ENCODE results near the gene APBB2. TPM values are rescaled to one million over a fixed set of nuclear protein-coding genes. Genes with fewer than 3 reads are reported as not detected.

APBB2 gene
- total RNA-seq, 3 donors from 2014 or later = 1.1 to 2.2 (median 1.2) TPM

- H3K27me3 Mint-ChIP-seq (ENCODE audit: low read depth) = no peaks in the 10 kb centered on the region
- H3K4me1 Mint-ChIP-seq (ENCODE audit: low read depth) = no peaks in the 10 kb centered on the region
- ATAC-seq (no peak), DNase-seq (no peak)
- no peaks in the 10 kb centered on the region for H3K9me3 Mint-ChIP-seq
- H3K36me3 Mint-ChIP-seq (ENCODE audit: insufficient read depth) = no peaks in the 10 kb centered on the region
- H3K4me3 Mint-ChIP-seq = no peak overlapping the region
Observed at GRCh38 chr4:41189666-41190065, 24.7 kb downstream of the APBB2 start.

- Mint-ChIP-seq H3K4me3 (no peak overlapping the region), H3K36me3 (ENCODE audit: insufficient read depth) (no peaks in the 10 kb centered on the region), H3K27me3 (ENCODE audit: low read depth) (no peaks in the 10 kb centered on the region), H3K4me1 (ENCODE audit: low read depth) (no peaks in the 10 kb centered on the region), H3K9me3 (no peaks in the 10 kb centered on the region)
- no peak for DNase-seq
- no peak for ATAC-seq
Observed at GRCh38 chr4:41189076-41189475, 25.3 kb downstream of the APBB2 start.

DNA sequence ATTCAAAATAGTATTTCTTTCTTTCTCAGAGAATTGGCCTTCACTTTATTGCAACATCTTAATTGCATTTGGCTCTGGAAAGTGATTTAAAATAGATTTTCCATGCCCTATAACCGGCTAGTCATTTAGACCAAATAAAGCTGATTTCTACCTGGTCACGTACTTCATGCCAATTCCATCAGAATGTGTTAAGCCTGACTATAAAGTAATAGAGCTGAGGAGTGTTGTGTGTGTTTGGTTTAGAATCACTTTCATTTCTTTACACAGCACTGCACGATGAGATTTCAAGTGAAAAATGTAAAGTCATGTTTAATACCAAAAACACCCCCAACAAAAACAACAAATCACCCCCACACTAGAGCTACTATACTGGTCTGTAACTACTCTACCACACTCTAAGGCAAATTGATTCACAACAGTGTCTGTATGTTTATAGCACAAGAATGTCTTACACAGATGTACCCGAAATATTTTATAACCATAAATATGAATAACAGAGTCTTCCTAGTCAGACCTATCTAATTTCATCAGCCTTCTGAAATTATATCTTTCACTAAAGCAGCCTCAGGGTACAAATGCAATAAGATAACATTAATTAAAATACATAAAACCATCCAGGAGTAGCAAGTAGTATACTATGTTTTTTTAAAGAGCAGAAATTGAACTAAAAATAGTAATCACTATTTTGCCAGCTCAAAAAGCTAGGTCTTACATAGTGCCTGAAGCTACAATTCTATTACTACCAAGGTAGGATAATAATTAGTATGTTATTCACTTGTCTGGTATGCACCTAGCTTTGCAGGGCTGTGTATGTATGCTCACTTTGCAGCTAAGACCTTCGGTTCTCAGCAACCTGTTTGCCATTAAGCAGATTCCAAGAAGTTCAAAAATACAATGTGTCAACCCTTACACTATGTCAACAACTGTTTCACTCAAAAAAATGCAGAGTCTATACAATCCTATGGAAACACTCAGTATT lies 28.4 kb downstream of the APBB2 start:
- DNase-seq (no peak), ATAC-seq (no peak)
- Mint-ChIP-seq H3K9me3 (peaks cover 3% of the 10 kb centered on the region), H3K27me3 (ENCODE audit: low read depth) (peaks cover 2% of the 10 kb centered on the region), H3K36me3 (ENCODE audit: insufficient read depth) (no peaks in the 10 kb centered on the region), H3K4me3 (no peak overlapping the region), H3K4me1 (ENCODE audit: low read depth) (no peaks in the 10 kb centered on the region)

GRCh38 chr4:41184009-41184408 lies 30.3 kb downstream of the APBB2 start:
- Mint-ChIP-seq H3K9me3 (peaks cover 3% of the 10 kb centered on the region), H3K27me3 (ENCODE audit: low read depth) (peaks cover 5% of the 10 kb centered on the region), H3K4me3 (no peak overlapping the region), H3K36me3 (ENCODE audit: insufficient read depth) (no peaks in the 10 kb centered on the region), H3K4me1 (ENCODE audit: low read depth) (no peaks in the 10 kb centered on the region)
- ATAC-seq (no peak), DNase-seq (no peak)

DNA sequence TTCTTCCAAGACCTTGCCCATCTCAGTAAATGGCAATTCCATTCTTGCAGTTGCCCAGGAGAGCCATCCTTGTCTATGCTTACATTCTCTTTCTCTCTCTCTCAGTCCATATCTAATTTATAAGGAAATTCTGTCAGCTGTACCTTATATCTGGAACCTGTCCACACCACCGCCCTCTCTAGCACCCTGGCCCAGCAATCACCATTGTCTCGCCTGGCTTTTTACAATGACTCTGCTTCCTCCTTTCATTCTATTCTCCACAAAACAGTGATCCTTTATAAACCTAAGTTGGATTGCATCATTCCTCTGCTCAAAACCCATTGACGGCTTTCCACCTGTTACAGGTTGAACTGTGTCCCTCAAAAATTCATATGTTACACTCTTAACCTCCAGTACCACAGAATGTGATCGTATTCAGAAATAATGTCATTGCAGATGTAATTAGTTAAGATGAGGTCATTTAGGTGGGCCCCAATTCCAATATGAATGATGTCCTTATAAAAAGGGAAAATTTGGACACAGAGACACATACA lies 31.3 kb downstream of the APBB2 start:
- ATAC-seq (no peak), DNase-seq (no peak)
- H3K27me3 Mint-ChIP-seq (ENCODE audit: low read depth) = peaks cover 5% of the 10 kb centered on the region
- peaks cover 3% of the 10 kb centered on the region for H3K9me3 Mint-ChIP-seq
- no peaks in the 10 kb centered on the region for H3K36me3 Mint-ChIP-seq (ENCODE audit: insufficient read depth)
- no peaks in the 10 kb centered on the region for H3K4me1 Mint-ChIP-seq (ENCODE audit: low read depth)
- H3K4me3 Mint-ChIP-seq = no peak overlapping the region

- Mint-ChIP-seq H3K9me3 (peaks cover 3% of the 10 kb centered on the region), H3K27me3 (ENCODE audit: low read depth) (peaks cover 5% of the 10 kb centered on the region)
Observed at GRCh38 chr4:41181037-41181436, 33.3 kb downstream of the APBB2 start.

GRCh38 chr4:41179498-41180195 lies 34.7 kb downstream of the APBB2 start:
- Mint-ChIP-seq H3K36me3 (ENCODE audit: insufficient read depth) (no peaks in the 10 kb centered on the region), H3K4me3 (no peak overlapping the region), H3K4me1 (ENCODE audit: low read depth) (no peaks in the 10 kb centered on the region), H3K27me3 (ENCODE audit: low read depth) (peaks cover 5% of the 10 kb centered on the region), H3K9me3 (peaks cover 3% of the 10 kb centered on the region)
- ATAC-seq (no peak), DNase-seq (no peak)

More at GRCh38 chr4:41181037-41181436, 33.3 kb downstream of the APBB2 start:
- no peak for DNase-seq
- no peaks in the 10 kb centered on the region for H3K36me3 Mint-ChIP-seq (ENCODE audit: insufficient read depth)
- no peak overlapping the region for H3K4me3 Mint-ChIP-seq
- no peaks in the 10 kb centered on the region for H3K4me1 Mint-ChIP-seq (ENCODE audit: low read depth)
- no peak for ATAC-seq

DNA sequence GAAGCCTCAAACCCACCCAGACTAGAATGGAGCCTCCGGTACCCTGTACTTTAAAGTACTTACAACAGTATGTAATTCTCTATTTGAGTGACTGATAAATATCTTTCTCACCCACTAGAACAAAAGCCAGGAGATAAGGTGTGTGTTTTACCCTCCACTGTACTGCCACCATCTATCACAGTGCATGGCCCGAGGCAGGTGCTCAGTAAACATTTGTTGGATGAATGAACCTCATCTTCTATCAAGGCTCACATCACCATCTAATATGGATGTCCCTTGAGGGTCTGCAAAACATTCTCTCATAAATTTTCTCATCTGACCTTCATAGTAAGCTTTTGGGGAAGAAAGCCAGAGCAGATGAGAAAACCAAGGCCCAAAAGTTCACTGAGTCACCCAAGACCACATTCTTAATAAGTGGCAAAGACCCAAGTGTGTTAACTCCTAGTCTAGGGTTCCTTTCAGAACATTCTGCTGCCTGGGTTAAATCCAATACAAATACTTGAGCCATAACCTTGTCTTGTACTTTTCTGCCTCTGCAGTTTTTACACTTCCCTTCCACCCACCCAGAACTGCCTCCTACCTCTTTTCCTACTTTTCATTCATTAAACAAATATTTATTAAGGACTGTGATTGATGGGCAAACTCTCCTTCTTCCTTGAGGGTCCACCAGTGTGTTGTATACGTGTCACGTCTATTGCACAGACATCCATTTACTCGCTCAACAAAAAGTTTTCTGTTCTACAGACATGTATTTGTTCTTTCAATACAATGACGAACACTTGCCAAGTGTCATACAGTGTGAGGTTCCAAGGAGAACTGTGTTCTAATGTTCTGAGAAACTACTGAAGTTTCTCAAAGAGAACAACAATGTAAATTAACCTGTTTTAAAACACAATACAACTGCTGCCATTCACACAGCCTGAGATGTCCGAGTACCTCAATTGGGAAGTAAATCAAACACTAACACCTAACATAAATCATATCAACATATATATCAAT lies 35.7 kb downstream of the APBB2 start:
- H3K4me3 Mint-ChIP-seq = no peak overlapping the region
- no peaks in the 10 kb centered on the region for H3K36me3 Mint-ChIP-seq (ENCODE audit: insufficient read depth)
- H3K27me3 Mint-ChIP-seq (ENCODE audit: low read depth) = peaks cover 5% of the 10 kb centered on the region
- DNase-seq (no peak), ATAC-seq (no peak)
- H3K9me3 Mint-ChIP-seq = peaks cover 3% of the 10 kb centered on the region
- H3K4me1 Mint-ChIP-seq (ENCODE audit: low read depth) = no peaks in the 10 kb centered on the region

- DNase-seq (no peak), ATAC-seq (no peak)
- Mint-ChIP-seq H3K4me3 (no peak overlapping the region), H3K36me3 (ENCODE audit: insufficient read depth) (no peaks in the 10 kb centered on the region), H3K9me3 (no peaks in the 10 kb centered on the region), H3K4me1 (ENCODE audit: low read depth) (no peaks in the 10 kb centered on the region), H3K27me3 (ENCODE audit: low read depth) (peaks cover 6% of the 10 kb centered on the region)
Observed at GRCh38 chr4:41177016-41177415, 37.3 kb downstream of the APBB2 start.

GRCh38 chr4:41176340-41176739 lies 38.0 kb downstream of the APBB2 start:
- no peak for DNase-seq
- Mint-ChIP-seq H3K4me1 (ENCODE audit: low read depth) (no peaks in the 10 kb centered on the region), H3K9me3 (no peaks in the 10 kb centered on the region), H3K36me3 (ENCODE audit: insufficient read depth) (no peaks in the 10 kb centered on the region), H3K27me3 (ENCODE audit: low read depth) (peaks cover 6% of the 10 kb centered on the region), H3K4me3 (no peak overlapping the region)
- no peak for ATAC-seq

DNA sequence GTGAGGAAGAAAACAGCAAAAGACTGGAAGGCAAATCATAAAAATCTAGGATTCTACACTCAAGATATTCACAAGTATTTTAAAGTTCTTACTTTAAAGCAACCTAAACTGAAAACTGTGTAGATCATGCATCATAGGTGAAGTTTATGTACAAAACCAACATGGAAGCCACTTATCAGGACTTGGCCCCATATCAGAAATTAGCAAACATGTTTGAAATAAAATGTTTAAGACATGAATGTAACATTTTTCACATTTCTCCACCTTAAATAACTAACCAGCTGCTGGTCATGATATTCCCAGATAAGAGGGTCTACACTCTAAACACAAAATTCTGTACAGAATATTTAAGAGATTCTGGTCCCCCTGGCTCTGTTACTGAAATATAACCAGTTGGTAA lies 38.5 kb downstream of the APBB2 start:
- H3K36me3 Mint-ChIP-seq (ENCODE audit: insufficient read depth) = no peaks in the 10 kb centered on the region
- no peak for DNase-seq
- H3K4me3 Mint-ChIP-seq = no peak overlapping the region
- no peaks in the 10 kb centered on the region for H3K9me3 Mint-ChIP-seq
- H3K4me1 Mint-ChIP-seq (ENCODE audit: low read depth) = no peaks in the 10 kb centered on the region
- no peak for ATAC-seq
- H3K27me3 Mint-ChIP-seq (ENCODE audit: low read depth) = peaks cover 6% of the 10 kb centered on the region

DNA sequence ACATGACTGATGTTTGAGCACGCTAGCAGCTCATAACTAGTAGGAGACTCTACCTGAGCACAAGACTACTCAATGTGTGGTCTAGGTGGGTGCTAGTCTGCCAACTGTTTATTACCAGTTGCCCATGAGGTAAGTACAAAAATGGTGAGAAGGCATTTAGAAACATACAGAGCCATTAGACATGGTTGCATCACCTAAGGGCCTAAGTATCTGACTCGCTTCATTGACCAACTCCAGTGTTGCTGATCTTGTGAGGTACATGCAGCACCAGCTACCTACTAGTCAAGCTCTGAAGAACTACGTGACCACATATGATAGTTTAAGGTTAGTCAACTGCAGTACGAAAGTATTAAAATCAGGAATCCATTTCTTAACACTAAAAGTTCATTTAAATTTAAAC lies 39.9 kb downstream of the APBB2 start:
- H3K4me3 Mint-ChIP-seq = no peak overlapping the region
- ATAC-seq (no peak), DNase-seq (no peak)
- H3K27me3 Mint-ChIP-seq (ENCODE audit: low read depth) = peaks cover 4% of the 10 kb centered on the region
- H3K36me3 Mint-ChIP-seq (ENCODE audit: insufficient read depth) = no peaks in the 10 kb centered on the region
- H3K9me3 Mint-ChIP-seq = no peaks in the 10 kb centered on the region
- H3K4me1 Mint-ChIP-seq (ENCODE audit: low read depth) = no peaks in the 10 kb centered on the region

DNA sequence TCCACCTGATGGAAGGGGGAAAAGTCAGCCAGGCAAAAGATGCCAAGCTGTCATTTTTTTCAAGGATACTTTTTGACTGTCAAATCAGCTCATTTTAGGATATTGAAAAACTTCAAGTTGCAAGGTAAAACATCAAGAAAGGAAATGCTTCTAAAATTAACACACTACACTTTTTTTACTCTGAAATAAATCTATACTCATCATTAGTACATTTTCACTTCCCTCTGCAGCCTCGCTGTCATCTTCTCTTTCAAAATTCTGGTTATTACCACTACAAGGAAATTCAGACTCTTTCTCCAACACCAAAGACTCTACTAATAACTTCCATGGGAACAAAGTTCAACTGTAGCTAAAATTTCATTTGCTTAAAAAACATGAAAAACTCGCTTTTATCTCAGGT lies 41.6 kb downstream of the APBB2 start:
- Mint-ChIP-seq H3K36me3 (ENCODE audit: insufficient read depth) (no peaks in the 10 kb centered on the region), H3K27me3 (ENCODE audit: low read depth) (peaks cover 3% of the 10 kb centered on the region), H3K9me3 (no peaks in the 10 kb centered on the region), H3K4me3 (no peak overlapping the region), H3K4me1 (ENCODE audit: low read depth) (no peaks in the 10 kb centered on the region)
- DNase-seq (no peak), ATAC-seq (no peak)
